Activated T-cell treated with anti-CD3 and anti-CD28 coated beads, Interleukin-2, amount 50 U/mL, for 1 hour (primary cell): ENCODE results near the gene LRRIQ4.

Source experiments
- DNase-seq: peaks from one replicate; pipeline ENCODE4 v3.0.0-alpha.2; 2020

Gene LRRIQ4

GRCh38 chr3:169863458-169863899 is 50.8 kb downstream of the LRRIQ4 start:
- DNase-seq = peak; percentile 59

DNA sequence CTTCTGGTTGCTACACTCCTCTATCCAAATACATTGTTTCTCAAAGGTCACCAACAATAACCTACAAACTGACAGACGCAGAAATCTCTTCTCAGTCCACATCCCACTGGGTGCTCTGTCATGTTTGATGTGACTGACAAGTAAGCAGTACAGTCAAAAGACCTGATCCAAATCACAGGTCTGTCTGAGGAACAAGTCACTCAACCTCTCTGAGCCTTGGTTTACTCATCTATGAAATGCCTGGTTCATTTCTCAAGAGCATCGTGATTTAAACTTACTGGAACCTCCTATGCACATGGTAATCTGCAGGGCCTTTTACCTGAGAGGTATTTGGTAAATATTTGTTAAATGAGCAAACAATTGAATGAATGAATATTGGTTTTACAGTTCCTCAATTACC is 51.6 kb downstream of the LRRIQ4 start:
- DNase-seq = no peak

DNA sequence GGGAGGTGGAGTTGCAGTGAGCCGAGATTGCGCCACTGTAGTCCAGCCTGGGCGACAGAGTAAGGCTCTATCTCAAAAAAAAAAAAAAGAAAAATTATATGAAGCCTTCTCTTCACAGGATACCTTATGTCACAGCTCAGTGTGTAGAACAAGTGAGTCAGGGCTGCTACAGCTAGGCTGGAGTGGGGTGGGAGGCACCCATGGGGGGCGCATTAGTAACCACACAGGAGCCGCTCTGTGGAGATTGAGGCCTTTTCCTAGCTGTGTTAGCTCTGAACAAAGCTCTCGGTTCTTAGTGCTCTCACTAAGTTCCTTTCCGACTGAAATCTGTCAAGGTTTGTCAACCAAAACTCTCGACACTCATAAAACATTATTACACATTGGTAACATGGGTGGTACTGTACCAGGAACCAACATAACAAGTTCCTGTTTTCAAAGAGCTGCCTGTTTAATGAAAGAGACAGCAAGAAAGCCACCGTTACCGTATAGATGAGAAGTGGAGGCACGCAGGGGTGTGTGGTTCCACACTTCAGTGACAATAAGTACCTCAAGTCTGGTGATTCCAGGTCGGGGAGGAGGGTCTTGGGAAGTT is 52.6 kb downstream of the LRRIQ4 start:
- DNase-seq = peak; percentile 30

DNA sequence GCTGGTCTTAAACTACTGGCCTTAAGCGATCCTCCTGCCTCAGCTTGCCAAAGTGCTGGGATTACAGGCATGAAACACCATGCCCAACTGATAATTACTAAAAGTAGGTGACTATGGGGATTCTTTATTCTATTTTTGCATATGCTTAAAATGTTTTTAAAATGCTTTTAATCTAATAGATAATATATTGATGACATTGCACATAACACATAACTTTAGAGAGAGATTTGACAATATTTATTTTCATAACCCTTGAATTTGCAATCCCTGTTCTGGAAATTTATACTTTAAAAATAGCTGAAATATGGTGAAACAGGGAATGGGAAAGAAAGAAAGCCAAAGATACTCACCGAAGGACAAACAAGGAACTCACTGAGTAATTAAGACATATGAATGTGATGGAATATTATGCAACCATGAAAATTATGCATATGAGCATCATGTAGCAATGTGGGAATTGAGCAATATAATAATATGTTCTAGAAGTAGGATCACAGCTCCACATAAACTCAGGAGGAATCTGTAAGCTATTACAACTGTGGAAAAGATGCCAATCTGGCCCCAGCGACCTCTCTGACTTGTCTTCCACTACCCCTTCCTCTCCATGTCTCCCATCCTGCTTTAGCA is 55.0 kb downstream of the LRRIQ4 start:
- no peak for DNase-seq

DNA sequence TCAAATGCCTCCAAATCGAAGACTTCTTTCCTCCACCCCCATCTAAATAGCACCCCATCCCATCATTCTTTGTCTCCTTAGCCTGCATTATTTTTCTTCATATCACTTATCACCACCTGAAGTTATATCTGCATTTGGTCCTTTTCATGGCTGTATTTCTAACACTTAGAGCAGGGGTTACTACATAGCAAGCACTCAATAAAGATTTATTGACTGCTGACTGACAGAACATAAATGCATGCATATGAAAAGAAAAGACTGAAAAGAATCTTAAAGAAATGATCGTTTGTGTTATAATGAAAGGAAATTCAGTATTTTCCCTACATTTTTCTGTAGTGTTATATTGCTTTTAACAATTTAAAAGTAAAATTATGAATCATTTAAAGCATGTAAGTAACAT is 55.7 kb downstream of the LRRIQ4 start:
- no peak for DNase-seq

GRCh38 chr3:169869484-169870220 is 57.0 kb downstream of the LRRIQ4 start, which contains the start of gene LRRC31:
Gene LRRC31 (minus strand): TSS chr3:169869935. CDS start chr3:169869807, 128 bp downstream.
- no peak for DNase-seq

- DNase-seq = no peak
Observed at GRCh38 chr3:169871129-169871886, 58.6 kb downstream of the LRRIQ4 start.

- no peak for DNase-seq
Observed at GRCh38 chr3:169879013-169879557, 66.4 kb downstream of the LRRIQ4 start.

DNA sequence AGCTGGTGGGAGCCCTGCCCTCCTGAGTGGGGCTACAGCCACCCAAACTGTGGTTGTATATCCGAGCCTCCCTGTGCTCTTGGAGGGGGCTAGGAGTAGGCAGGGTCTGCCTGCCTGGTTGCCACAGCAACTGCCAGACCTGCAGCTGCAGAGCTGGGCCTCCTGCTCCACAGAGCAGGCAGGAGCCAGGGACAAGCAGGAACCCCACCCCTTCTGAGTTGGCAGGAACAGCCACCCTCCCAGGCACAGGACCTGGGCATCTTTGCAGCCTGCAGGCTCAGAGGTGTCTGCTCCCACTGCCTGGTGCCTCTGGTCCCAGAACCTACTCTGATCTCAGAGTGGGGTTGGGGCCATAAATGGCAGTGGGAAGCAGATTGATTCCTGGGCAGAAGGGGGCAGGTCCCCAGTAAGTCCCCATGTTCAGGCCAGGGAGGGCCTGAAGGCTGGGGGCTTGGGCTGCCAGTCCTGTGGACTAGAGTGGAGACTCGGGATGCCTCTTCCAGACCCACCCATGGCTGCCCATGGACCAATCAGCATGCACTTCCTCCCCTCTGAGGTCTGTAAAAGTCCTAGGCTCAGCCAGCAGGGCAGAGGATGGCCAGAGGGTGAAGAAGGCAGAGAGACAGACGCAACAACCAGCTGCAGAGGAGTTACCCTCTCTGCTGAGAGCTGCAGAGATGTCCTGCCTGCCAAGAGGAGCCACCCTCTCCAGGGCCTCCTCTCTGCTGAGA is 67.3 kb downstream of the LRRIQ4 start:
- DNase-seq = no peak

GRCh38 chr3:169880576-169881250 is 68.0 kb downstream of the LRRIQ4 start:
- DNase-seq = no peak

DNA sequence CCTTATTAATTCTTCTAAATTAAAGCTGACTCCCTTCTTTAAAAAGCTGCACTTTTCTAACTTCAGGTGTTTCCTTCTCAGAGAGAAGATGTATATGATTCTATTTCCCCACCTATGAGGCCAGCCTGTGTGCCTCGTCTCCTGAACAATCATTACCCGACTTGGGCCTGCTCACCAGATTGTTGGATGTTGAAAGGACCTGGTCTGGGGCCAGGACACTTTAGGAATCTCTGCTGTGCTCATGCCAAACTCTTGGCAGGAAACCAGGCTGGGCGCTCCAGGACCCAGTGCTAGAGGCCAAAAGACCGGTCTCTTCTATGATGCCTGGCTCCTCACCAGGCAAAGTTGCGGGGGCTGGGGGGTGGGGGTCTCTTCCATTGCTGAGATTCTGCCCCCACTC is 74.0 kb downstream of the LRRIQ4 start:
- no peak for DNase-seq
